ENCODE results near the gene SLC35F3.
"Not testable (repeated sequence)": the region's sequence is repeated elsewhere in the genome, so short reads cannot be mapped to it uniquely, and the experiment has no call there.

The SLC35F3 gene

DNA sequence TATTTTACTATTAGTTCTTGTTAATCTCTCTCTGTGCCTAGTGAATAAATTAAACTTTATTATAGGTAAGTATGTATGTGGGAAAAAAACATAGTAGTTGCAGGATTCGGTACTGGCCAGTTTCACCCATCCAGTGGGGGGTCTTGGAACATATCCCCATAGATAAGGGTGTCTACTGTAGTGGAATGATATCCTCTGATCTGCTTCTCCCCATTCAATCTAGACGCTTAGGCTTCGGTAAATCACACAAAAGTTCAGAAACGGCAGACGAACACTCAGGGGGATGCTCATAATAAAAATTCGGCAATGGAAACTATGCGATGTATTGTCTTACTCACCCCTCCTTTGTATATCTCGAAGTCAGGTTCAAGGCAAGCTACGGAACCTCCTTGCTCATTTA is 235.9 kb downstream of the SLC35F3 start:
- no peak for DNase-seq

DNA sequence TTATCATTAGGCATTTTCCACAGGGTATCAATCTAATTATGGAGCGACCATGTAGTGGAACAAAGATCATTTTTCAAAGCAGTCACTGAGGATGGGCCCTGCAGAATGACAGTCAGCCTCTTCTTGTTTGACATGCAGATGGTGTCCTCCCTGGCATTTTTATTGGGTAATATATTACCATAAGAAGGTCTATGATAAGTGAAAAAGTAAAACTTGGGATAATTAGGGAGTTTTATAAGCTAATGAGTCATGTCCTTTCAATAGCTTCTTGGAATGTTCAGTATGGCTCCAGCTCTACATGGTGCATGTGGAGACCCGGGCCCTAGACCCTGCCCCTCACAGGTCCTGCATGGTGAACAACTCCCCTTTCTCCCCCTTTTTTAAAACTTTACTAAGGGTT is 236.5 kb downstream of the SLC35F3 start:
- DNase-seq = no peak

DNA sequence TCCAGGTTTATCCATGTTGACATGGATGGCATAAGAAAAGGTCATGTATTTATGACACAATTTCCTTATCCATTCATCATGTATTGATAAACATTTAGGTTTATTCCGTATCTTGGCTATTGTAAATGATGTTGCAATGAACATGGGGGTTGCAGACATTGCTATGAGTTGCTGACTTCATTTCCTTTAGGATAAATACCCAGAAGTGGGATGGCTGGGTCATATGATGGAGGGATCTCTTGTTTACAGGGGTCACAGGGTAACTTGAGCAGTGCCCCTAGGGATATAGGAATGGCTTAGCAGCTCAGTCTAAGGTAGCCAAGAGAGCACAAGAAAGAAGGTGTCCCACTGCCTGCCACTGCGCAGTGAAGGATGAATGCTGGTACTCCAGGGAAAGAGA is 239.2 kb downstream of the SLC35F3 start:
- no peak for DNase-seq

DNA sequence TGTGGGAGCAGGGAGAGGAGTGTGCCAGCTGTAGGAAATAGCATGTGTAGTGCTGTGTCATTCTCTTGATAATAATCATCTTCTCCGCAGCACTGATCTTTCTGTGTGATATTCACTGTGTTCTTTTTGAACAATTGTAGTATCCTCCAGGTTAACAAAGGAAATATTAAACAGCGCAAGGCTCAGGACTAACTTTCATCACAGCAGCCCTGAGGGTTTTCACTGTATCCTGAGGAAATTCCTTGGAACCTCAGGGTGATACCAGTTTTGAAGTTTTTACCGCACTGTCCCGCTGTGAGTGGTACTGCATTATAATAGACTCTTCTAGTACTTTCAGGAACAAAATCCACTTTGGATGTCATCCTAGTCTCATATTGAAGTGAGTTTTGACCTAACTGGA is 240.4 kb downstream of the SLC35F3 start:
- no peak for DNase-seq

DNA sequence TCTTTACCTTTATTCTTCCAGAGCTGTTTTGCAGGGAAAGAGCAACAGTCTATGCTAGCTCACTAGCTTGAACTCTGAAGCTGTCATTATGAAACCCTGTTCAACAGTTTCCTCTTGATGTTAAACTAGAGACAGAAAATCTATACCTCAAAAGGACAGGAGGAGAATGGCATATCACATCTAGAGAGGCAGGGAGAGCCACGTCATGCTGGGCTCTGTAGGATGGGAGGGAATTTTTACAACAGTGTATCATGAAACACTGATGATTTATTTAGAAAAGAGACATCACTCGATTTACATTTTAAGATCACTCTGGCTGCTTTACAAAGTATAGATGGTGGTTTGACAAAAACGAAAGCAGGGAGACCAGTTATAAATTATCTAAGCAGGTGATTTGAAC is 243.9 kb downstream of the SLC35F3 start:
- no peak for DNase-seq

DNA sequence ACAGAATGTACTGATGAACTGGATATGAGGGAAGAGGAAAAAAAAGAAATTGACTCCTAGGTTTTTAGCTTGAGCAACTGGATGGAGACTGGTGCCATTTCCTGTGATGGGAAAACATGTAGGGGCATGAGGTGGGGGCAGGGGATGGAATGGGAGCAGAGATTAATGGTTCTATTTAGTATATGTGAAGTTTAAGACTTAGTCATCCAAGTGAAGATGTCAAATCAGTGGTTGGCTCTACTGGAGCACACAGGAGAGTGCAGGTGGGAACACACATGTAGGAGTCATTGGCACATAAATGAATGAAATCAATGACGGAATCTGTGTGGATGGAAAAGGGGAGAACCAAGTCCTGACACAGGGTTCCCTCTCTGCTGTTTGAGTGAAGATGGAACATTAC is 244.3 kb downstream of the SLC35F3 start:
- no peak for DNase-seq

DNA sequence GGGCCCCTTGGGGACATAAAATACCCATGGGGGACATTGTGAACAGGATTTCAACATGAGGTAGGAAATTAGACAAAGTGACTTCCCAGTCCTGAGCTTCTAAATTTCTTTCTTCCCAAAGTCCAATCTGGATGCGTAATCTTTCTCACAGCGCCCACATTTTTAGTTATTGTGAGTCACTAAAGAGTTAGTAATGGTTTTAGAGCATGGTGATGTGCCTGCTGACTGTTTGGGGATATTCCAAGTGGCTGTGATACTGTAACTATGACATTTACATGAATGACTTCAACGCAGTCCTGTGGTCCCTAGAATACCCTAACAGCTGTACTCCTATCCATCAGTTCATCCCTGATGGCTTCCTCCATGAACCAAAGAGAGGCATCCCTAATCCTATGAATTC is 244.7 kb downstream of the SLC35F3 start:
- DNase-seq = no peak

DNA sequence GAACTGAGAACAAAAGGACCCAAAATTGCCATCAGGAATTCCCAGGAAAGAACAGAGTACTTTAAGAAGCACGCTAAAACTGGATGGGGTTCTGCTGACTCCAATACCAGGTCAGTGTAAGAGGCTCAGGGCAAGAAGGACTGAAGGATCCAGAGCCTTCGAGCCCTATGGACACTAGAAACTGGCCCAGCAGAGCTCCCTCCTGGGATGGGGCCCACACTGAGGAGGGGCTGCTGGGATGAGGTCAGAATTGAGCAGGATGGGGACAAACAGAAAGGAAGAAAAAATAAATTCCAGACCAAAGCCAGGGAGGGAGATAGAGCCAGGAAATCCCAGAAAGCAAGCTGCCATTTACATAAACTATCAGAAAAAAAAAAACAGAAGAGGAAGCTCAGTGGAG is 246.4 kb downstream of the SLC35F3 start:
- DNase-seq = no peak

DNA sequence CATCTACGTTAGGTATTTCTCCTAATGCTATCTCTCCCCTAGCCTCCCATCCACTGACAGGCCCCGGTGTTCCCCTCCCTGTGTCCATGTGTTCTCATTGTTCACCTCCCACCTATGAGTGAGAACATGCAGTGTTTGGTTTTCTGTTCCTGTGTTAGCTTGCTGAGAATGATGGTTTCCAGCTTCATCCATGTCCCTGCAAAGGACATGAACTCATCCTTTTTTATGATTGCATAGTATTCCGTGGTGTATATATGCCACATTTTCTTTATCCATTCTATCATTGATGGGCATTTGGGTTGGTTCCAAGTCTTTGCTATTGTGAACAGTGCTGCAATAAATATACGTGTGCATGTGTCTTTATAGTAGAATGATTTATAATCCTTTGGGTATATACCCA is 247.9 kb downstream of the SLC35F3 start:
- DNase-seq = not testable (repeated sequence)

DNA sequence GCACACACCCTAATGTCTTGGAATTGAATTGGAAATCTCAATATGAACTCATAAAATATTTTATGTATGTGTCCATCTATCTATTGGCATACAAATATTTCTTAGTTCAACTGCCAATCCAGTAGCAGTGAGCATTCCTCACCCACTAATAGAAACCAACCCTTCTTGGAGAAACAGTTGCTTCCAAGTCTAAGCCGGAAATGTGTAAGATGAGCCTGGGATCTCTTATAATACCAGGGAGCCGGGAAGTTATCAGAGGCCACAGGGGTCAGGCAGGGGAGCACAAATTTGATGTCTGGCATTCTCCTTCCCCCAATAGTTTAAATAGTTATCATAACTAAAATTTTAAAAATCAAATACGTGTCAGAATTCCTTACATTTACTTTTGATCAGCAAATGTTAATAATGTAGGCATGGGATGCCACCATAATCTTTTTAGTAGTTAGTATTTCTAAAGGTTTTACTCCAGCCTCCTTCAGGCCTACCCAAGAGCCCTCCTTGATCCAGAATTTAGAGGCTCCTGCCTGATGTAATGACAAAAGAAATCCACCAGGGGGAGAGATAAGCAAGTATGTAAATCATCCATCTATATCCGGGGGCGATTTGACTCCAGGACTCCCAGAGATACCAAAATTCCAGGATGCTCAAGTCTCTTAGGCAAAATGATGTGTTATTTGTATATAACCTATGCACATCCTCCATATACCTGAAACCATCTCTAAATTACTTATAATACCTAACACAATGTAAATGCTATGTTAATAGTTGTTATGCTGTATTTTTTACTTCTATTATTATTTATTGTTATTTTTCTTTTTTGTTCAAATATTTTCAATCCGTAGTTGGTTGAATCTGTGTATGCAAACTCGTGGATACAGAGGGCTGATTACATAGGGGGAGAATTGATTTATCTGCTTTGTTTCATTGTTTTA is 250.1 kb downstream of the SLC35F3 start:
- DNase-seq = peak in 2 of 51 donors; percentile 7 to 45

DNA sequence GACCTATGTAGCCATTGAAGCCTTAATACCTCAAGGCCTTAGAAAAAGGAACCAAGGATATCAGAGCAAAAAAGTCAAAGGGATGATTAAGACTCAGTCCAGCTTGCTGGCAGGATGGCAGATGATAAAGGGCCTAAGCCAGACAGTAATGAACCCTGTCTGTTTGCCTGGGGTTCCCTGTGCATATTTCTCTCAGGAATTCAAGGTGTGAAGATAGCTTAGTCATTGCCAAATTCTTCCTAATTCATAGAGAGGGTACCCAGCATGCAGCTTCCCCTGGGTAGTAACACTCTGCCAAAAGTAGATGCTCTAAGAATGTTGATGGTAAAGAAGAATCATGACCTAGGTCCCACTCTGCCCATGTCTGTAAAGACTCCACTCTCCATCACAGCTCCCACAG is 258.2 kb downstream of the SLC35F3 start:
- no peak for DNase-seq

DNA sequence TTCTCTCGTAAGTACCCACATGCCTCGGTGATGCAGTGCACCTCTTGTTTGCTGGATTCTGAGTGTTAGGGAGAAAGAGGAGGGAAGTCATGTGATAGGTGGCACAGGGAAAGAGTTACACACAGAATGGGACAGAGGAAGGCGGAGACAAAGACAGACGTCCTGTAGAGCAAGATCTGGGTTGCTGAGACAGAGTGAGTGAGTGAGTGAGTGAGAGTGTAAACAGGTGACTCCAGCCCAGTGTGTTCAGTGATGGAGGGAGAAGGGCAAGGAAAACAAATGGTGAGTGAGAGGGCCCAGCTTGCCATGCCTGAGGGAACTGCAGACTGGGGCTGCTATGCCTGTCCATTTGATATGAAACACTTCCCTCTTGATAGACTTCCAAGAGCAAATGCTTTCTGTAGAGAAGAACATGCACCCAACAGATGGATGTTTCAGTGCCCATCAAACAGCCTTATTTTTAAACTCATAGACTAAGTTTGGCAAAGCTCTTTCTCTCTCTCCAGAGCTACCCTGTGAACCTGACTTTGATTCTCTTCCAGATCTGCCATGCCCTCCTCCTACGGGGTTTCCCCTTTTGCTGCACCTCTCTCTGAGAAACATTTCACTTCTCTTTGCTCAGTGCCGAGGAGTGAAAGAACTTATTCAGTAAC is 258.9 kb downstream of the SLC35F3 start:
- no peak for DNase-seq

DNA sequence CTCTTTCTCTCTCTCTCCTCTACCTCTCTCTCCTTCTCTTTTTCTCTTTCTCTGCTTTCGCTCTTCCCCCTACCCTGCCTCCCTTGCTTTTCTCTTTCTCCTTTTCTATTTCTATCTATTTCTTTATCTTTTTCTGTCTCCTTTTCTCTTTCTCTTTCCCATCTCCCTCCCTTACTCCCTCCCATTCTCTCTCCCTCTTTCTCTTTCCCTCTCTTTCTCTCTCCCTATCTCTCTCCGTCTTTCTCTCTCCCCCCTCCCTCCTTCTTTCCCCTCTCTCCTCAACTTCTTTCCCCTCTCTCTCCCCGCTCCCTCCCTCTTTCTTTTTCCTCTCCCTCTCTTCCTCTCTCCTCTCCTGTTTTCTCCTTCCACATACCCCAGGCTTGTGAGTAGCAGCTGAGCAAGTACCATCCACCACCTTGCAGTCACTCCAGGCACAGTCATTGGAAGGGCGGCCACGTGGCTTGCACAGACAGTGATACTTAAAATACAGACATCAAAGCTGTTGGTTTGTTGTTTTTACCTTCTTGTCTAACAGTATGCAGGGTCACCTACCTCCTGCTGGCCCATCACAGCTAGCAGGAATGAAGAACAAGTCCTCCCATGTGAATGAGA is 259.7 kb downstream of the SLC35F3 start:
- DNase-seq = no peak

DNA sequence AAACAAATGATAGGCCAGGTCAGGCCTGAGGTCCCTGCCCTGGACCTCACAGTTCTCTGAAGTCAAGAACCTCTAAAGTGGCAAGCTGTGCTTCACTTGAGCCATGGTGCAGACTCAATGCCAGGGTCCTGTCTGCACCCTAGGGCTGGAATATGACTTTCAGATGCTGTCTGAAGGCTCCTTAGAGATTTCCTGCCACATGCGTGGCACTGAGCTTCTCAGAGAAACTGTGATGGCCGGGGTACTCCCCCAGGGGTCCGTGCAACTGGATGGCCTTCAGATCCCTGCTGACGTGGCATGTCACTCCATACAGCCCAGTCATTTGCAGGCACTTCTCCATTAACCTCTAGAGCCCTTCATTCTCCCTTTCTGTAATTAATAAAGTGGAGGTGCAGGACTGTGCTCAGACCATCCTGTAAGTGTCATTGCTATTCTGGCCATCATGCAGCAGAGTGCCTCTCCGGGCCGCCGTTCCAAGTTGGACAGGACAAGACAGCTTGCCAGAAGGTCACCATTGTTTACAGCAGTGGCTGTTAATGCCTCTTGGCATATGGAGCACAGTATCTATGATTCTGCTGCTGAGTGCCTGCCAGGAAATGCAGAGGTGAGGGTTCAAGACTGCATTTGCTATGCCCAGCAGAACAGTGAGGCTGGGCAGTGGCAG is 263.7 kb downstream of the SLC35F3 start:
- DNase-seq = no peak

DNA sequence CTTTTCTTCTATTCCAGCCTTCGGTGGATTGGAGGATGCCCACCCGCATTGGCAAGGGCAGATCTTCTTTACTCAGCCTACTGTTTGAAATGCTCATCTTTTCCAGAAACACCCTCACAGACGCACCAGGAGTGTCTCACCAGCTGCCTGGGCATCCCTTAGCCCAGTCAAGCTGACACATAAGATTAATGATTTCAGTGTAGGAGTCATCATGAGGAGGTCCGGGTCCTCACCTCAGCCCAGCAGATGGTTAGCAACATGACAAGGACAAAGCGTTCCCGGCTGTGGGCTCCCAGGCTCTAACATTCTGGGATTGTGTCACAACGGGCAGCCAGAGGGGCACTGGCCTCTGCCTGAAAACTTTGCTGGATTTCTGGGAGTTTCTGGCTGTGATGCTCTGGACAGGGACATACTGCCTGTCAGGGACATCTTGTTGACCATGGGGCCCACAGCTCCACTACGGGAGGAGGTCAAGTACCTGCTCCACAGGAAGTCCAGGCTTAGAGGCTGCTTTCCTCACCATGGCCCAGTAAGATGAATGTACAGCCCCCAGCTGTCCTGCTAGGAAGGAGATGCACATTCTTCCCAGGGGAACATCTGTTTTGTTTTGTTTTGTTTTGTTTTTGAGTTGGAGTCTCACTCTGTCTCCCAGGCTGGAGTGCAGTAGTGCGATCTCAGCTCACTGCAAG is 264.8 kb downstream of the SLC35F3 start:
- no peak for DNase-seq

DNA sequence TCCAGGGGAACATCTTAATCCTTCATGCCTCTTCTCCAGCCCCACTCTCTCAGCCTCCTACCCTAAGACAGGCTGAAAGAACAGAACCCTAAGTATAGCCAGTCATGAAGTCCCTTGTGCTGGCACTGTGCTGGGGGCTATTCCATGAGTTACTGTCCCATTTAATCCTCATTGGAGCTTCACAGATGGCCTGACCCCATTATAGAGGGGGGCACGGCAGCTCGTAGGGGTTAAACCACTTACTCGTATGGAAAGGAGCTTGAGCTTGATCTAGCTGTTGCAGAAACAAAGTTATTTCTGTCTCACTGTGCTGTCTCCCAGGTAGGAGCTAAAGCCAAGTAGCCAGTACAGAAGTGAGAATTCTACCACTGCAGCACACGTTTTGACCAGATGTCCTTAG is 265.6 kb downstream of the SLC35F3 start:
- no peak for DNase-seq

DNA sequence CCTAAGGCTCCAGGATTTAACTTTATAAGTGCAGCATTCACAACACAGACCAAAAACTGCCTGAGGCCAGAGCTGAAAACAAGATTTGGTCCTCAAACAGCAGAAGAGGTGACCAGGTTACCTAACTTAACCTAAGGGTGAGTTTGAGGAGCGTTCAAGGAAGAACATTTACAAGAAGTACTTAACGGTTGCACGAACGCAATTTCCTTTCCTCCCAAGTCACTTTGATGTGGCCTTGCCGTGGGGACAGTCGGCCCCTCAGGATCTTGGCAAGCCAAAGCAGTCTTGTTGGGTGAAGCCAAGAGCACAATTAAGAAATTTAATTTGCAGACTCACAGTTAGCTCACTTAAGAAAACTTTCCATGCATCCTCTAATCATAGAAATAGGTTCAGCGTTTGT is 266.1 kb downstream of the SLC35F3 start:
- DNase-seq = no peak

DNA sequence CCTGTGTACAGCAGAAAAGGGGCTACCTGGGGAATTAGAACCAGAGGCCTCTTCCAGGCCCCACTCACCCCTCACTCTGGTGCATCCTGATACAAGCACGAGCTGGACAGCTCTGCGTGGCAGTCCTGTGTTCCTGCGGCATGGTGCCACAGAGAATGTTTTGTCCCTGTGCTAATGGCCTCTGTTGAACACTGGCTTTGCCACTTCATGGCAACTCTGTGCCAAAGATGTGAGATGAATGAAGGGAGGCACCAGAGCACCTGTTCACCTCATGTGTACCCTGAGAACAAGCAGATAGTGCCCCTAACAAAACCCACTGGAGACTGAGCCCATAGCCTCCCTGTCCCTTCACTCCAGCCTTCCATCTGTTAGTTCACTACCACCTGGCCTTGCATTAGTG is 269.5 kb downstream of the SLC35F3 start:
- no peak for DNase-seq

DNA sequence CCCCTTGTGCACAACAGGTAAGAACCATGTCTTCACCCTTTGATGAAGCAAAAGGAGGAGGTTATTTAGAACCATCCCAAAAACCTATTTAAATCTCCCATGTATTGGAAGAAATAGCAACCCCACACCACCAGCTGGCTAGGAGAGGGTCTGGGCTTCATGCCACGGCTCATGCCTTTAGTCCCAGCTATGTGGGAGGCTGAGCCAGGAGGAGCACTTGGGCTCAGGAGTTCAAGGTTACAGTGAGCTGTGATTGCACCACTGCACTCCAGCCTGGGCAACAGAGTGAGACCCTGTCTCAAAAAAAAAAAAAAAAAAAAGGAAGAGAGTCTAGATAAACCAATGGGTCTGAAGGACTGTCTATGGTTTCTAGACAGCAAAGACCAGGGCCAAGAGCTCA is 270.9 kb downstream of the SLC35F3 start:
- no peak for DNase-seq

DNA sequence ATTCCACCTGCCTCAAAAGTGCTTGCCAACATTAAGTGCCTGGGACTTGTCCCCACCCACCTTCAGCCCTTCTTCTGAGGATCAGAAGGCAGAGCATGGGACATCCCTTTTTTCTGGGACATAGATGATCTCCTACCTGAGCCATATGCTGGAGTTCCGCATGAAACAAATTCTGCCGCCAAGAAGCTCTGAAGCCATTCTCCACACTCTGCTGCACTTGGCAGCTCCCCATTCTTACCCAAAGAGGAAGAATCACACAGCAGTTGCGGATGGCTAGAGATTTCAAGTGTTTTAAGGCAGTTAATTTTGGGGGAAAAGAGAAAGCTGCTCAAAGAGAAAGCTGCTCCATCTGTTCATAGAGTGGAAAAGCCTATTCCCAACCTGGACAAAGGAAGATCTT is 271.5 kb downstream of the SLC35F3 start:
- DNase-seq = no peak

DNA sequence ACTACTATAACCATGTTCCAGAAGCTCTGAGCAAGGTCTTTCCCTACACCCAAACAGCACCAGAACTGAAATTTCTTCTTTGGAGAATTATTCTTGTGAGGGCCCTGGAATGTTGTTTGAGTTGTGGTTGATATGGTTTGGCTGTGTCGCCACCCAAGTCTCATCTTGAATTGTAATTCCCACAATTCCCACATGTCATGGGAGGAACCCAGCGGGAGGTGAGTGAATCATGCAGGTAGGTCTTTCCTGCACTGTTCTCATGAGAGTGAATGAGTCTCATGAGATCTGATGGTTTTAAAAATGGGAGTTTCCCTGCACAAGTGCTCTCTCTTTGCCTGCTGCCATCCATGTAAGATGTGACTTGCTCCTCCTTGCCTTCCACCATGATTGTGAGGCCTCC is 272.4 kb downstream of the SLC35F3 start:
- not testable (repeated sequence) for DNase-seq

DNA sequence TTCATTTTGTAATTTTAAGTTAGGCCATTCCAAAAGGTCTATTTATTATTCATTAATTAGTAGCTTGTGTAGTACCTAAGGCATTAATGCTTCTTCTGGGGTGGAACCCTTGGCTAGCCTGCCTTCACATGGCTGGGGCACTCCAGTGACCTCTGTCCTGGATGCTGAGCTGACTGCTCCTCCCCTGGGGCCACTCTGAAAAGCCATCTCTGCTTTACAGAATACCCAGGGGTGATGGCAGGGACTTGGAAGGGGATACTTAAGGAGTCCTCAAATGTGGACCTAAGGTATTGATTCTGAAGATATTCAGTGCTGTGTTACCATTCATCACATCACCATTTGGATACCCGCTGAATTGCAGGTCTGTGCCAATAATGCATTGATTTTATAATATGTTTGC is 281.0 kb downstream of the SLC35F3 start:
- DNase-seq = no peak

Data from hypothalamus (tissue), 51 donors.